Measurements from ENCODE around the gene SLC1A1.

SLC1A1 gene

DNA sequence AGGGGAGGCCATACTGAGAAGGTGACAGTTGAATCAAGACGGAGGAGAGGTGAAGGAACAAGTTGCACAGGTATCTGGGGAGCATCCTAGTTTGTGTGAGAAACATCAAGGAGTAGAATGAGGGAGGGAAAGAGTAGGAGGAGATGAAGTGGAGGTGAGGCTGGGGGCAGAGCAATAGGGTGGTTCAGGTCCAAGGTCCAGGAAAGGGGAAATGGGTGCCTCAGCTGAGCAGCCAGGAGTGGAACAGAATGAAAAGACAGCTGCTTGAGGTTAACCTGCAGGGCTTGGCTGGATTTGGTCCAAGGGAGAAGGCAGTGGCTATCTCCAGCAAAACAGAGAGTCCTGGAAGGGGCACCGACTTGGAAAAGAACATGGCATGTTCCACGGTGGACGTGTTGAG is 5.3 kb downstream of the SLC1A1 start:
- no peak for TF ChIP-seq ZFX (IDR thresholded peaks at IDR 0.05)
- TF ChIP-seq, protein P1, sequence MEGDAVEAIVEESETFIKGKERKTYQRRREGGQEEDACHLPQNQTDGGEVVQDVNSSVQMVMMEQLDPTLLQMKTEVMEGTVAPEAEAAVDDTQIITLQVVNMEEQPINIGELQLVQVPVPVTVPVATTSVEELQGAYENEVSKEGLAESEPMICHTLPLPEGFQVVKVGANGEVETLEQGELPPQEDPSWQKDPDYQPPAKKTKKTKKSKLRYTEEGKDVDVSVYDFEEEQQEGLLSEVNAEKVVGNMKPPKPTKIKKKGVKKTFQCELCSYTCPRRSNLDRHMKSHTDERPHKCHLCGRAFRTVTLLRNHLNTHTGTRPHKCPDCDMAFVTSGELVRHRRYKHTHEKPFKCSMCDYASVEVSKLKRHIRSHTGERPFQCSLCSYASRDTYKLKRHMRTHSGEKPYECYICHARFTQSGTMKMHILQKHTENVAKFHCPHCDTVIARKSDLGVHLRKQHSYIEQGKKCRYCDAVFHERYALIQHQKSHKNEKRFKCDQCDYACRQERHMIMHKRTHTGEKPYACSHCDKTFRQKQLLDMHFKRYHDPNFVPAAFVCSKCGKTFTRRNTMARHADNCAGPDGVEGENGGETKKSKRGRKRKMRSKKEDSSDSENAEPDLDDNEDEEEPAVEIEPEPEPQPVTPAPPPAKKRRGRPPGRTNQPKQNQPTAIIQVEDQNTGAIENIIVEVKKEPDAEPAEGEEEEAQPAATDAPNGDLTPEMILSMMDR (conservative IDR thresholded peaks at IDR 0.05) = no peak
- H3K27ac ChIP-seq = no peak overlapping the region

DNA sequence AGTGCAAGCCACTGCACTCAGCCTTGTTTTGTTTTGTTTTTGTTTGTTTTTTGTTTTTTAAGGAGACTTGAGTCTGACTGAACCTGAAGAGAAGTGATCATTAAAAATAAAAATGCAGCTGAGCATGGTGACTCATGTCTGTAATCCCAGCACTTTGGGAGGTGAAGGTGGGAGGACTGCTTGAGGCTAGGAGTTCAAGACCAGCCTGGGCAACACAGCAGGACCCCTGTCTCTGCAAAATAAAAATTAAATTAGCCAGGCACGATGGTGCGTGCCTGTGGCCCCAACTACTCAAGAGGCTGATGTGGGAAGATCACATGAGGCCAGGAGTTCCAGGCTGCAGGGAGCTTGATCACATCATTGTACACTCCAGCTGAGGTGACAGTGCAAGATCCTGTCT is 6.2 kb downstream of the SLC1A1 start:
- TF ChIP-seq, protein P1 (conservative IDR thresholded peaks at IDR 0.05) = no peak
- no peak for TF ChIP-seq ZFX (IDR thresholded peaks at IDR 0.05)
- H3K27ac ChIP-seq = no peak overlapping the region

DNA sequence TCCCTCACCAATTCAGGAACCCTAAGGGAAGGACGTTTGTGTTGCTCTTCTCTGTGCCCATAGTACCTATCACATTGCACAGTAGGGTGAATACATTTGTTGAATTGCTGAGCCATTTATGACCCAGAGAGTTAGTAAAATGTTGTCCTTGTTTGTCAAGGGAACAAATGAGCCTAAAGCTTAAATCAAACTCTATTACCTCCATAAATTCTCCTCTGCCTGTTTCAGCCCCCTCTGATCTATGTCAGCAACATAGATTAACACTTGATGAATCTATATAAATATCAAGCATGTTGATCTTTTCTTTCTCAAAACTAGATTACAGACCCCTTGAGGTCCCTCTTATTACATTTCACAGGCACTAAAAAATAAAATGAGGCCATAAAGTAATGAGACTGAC is 7.1 kb downstream of the SLC1A1 start:
- no peak overlapping the region for H3K27ac ChIP-seq
- TF ChIP-seq, protein P1 (conservative IDR thresholded peaks at IDR 0.05) = no peak
- TF ChIP-seq ZFX (IDR thresholded peaks at IDR 0.05) = no peak

DNA sequence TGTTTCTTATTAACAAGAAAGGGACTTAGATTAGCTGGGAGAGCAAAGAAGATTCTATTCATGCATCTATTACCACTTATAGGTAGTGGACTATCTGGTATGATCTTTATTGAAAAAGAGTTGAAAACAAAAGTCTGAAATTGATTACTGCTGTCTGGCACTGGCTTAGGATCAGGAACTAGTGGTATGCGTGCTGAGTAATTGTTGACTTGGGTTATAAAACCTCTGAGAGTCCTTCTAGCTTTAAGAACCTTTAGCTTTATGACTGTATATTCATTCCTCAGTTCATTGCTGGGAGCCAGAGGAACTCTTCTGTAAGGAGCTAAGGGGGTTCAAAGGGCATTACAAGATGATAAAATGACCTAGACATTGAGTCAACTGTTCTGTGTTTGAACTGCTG is 7.6 kb downstream of the SLC1A1 start:
- TF ChIP-seq, protein P1 (conservative IDR thresholded peaks at IDR 0.05) = no peak
- no peak for TF ChIP-seq ZFX (IDR thresholded peaks at IDR 0.05)
- H3K27ac ChIP-seq = no peak overlapping the region

DNA sequence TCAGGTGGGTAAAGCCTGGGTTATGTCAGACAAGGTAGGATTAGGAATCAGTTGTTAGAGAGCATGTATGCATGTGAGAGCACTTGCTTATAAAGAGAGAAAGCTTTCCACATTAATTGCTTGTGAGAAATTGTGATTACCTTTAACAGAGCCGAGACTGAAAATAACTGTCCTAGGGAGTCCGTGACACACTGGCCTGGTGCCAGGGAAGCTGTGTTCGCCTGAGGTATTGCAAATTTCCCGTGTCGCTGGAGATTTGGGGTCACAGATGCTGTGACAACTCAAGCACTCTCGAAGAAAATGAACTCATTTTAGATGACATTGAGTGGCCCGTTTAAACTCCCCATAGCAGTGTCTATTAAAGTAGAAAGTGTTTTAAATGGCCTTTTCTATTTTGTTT is 9.6 kb downstream of the SLC1A1 start:
- no peak for TF ChIP-seq ZFX (IDR thresholded peaks at IDR 0.05)
- TF ChIP-seq, protein P1 (conservative IDR thresholded peaks at IDR 0.05) = no peak

DNA sequence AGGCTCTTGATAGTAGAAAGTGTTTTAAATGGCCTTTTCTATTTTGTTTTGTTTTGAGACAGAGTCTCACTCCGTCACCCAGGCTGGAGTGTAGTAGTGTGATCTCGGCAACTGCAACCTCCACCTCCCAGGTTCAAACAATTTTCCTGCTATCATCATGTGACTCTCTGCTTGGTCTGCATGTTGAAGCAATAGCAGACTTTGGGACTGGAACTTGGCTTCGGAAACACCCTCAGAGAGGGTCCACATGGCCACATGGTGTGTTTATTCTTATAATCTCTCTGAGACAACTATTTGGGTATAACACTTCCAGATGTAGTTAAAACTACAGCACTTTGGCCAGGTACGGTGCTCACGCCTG is 10.9 kb downstream of the SLC1A1 start:
- no peak overlapping the region for H3K27ac ChIP-seq
- TF ChIP-seq, protein P1 (conservative IDR thresholded peaks at IDR 0.05) = no peak
- TF ChIP-seq ZFX (IDR thresholded peaks at IDR 0.05) = no peak

More for the DNA sequence above, 9.6 kb downstream of the SLC1A1 start:
- H3K27ac ChIP-seq = no peak overlapping the region

DNA sequence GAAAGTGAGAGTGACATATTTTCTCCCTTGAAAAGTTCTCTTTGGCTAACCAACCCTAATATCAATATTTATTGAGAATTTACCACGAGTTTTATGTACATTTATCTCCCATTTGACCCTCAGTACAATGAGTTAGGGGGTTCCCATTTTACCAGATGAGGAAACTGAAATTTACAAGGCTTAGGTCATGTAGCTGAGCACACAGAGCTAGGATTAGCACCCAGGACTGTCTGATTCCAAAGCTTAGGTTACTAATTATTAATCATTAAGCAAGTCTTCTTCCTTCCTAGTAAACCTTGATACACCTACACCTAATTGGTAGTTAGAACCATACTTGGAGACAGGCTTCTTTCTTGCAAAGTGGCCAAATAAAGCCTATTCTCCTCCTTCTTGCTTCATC is 12.2 kb downstream of the SLC1A1 start:
- H3K27ac ChIP-seq = no peak overlapping the region
- TF ChIP-seq ZFX (IDR thresholded peaks at IDR 0.05) = no peak
- TF ChIP-seq, protein P1 (conservative IDR thresholded peaks at IDR 0.05) = no peak
